Measurements from ENCODE around the gene TEP1.

DNA sequence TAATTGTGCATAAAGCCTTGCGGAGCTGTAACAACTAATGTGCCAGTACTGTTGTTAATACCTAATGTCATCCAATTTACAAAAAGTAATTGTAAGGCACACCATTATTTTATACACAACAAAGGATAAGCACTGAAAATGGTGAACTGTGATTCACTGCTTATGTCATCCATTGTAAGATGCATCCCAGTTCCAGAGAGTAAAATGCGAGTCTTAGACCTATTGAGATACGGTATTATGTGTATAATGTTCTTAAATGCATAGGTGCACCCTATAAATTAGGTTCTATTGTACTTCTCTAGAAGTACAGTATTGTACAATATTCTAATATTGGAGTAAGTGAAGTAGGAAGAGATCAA, 69.5 kb downstream of the TEP1 start:
- TF ChIP-seq, protein P1, sequence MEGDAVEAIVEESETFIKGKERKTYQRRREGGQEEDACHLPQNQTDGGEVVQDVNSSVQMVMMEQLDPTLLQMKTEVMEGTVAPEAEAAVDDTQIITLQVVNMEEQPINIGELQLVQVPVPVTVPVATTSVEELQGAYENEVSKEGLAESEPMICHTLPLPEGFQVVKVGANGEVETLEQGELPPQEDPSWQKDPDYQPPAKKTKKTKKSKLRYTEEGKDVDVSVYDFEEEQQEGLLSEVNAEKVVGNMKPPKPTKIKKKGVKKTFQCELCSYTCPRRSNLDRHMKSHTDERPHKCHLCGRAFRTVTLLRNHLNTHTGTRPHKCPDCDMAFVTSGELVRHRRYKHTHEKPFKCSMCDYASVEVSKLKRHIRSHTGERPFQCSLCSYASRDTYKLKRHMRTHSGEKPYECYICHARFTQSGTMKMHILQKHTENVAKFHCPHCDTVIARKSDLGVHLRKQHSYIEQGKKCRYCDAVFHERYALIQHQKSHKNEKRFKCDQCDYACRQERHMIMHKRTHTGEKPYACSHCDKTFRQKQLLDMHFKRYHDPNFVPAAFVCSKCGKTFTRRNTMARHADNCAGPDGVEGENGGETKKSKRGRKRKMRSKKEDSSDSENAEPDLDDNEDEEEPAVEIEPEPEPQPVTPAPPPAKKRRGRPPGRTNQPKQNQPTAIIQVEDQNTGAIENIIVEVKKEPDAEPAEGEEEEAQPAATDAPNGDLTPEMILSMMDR (IDR thresholded peaks at IDR 0.05) = no peak
- no peak for TF ChIP-seq ZFX (IDR thresholded peaks at IDR 0.05; ENCODE audit: borderline replicate concordance)
